ENCODE data around the gene GLYR1. TPM values are rescaled to one million over a fixed set of nuclear protein-coding genes. Genes with fewer than 3 reads are reported as not detected.

Gene GLYR1
- total RNA-seq, 1 experiment from 2014 or later = 135 TPM

- Histone ChIP-seq H4K20me1 (ENCODE audit: insufficient read depth) (no peaks in the 10 kb centered on the region), H3K4me2 (no peak overlapping the region), H2AFZ (no peak overlapping the region), H3K9me2 (ENCODE audit: insufficient read depth) (no peaks in the 10 kb centered on the region), H3K27me3 (ENCODE audit: insufficient read depth, low read depth) (no peaks in the 10 kb centered on the region), H3K9me3 (ENCODE audit: insufficient read depth, low read depth) (no peaks in the 10 kb centered on the region), H3K79me2 (ENCODE audit: low read depth) (peaks cover 25% of the 10 kb centered on the region), H3K4me3 (no peak overlapping the region), H3K36me3 (ENCODE audit: low read depth) (no peaks in the 10 kb centered on the region), H3F3A (ENCODE audit: insufficient read depth, low read depth) (peaks cover 24% of the 10 kb centered on the region; the same call in 1 of the 2 replicates), H3K27ac (no peak overlapping the region), H3K4me1 (replicated peaks; ENCODE audit: insufficient read depth) (peaks cover 41% of the 10 kb centered on the region)
- intact Hi-C loops (cut with micrococcal nuclease; ENCODE audit: unreplicated experiment) = no loop called here
- BruUV-seq (replicated peaks) = no TSS peak
- no peak for TF ChIP-seq EZH2 (IDR thresholded peaks at IDR 0.05; ENCODE audit: low read depth)
- no peak for TF ChIP-seq CTCF (conservative IDR thresholded peaks at IDR 0.05)
- DNase-seq = no peak
- ChIA-PET CTCF (interaction anchor here (0.6 kb wide), 1 partner anchor 144 kb away, joined by 3 read pairs; the partner anchor contains the start of gene PPL), POLR2A (ENCODE audit: unreplicated experiment) (interaction anchor here (0.7 kb wide), 1 partner anchor 304 kb away, joined by 13 read pairs; no protein-coding TSS in a partner anchor)
These were observed 54.1 kb downstream of the GLYR1 start for GRCh38 chr16:4792951-4793513.

- Histone ChIP-seq H3K27me3 (ENCODE audit: insufficient read depth, low read depth) (no peaks in the 10 kb centered on the region), H3K9me3 (ENCODE audit: insufficient read depth, low read depth) (no peaks in the 10 kb centered on the region), H3K36me3 (ENCODE audit: low read depth) (no peaks in the 10 kb centered on the region), H4K20me1 (ENCODE audit: insufficient read depth) (no peaks in the 10 kb centered on the region), H3K4me3 (no peak overlapping the region), H2AFZ (no peak overlapping the region), H3K4me2 (no peak overlapping the region), H3K27ac (no peak overlapping the region), H3K4me1 (replicated peaks; ENCODE audit: insufficient read depth) (peaks cover 38% of the 10 kb centered on the region), H3F3A (ENCODE audit: insufficient read depth, low read depth) (peaks cover 23% of the 10 kb centered on the region; the same call in 1 of the 2 replicates), H3K79me2 (ENCODE audit: low read depth) (peaks cover 6% of the 10 kb centered on the region; the same call in 1 of the 2 replicates), H3K9me2 (ENCODE audit: insufficient read depth) (no peaks in the 10 kb centered on the region)
- POLR2A ChIA-PET (ENCODE audit: unreplicated experiment) = no interaction called here
- TF ChIP-seq CTCF (conservative IDR thresholded peaks at IDR 0.05) (no peak), EZH2 (IDR thresholded peaks at IDR 0.05; ENCODE audit: low read depth) (no peak)
- BruUV-seq (replicated peaks) = no TSS peak
- intact Hi-C loops (cut with micrococcal nuclease; ENCODE audit: unreplicated experiment) = no loop called here
- DNase-seq = no peak
- CTCF ChIA-PET = interaction anchor here (0.6 kb wide), 1 partner anchor 67 kb away, joined by 5 read pairs; no protein-coding TSS in a partner anchor
These were observed 56.2 kb downstream of the GLYR1 start for GRCh38 chr16:4790871-4791270.

GRCh38 chr16:4790261-4790660 lies 56.8 kb downstream of the GLYR1 start:
- peak overlapping the region; percentile 76 for H3K27ac ChIP-seq
- intact Hi-C loops (cut with micrococcal nuclease; ENCODE audit: unreplicated experiment) = no loop called here
- H3K27me3 ChIP-seq (ENCODE audit: insufficient read depth, low read depth) = no peaks in the 10 kb centered on the region
- H2AFZ ChIP-seq = peak overlapping the region; percentile 66
- H3K9me3 ChIP-seq (ENCODE audit: insufficient read depth, low read depth) = no peaks in the 10 kb centered on the region
- H4K20me1 ChIP-seq (ENCODE audit: insufficient read depth) = no peaks in the 10 kb centered on the region
- no TSS peak for BruUV-seq (replicated peaks)
- H3K4me2 ChIP-seq = peak overlapping the region; percentile 67
- H3K9me2 ChIP-seq (ENCODE audit: insufficient read depth) = no peaks in the 10 kb centered on the region
- H3K36me3 ChIP-seq (ENCODE audit: low read depth) = no peaks in the 10 kb centered on the region
- ChIA-PET CTCF (interaction anchor here (0.6 kb wide), 1 partner anchor 66 kb away, joined by 5 read pairs; no protein-coding TSS in a partner anchor), POLR2A (ENCODE audit: unreplicated experiment) (interaction anchor here (0.7 kb wide), 1 partner anchor 44 kb away, joined by 5 read pairs; no protein-coding TSS in a partner anchor)
- H3K4me3 ChIP-seq = no peak overlapping the region
- DNase-seq = peak; percentile 30 to 63
- peaks cover under 1% of the 10 kb centered on the region; the same call in 1 of the 2 replicates for H3K79me2 ChIP-seq (ENCODE audit: low read depth)
- no peak for TF ChIP-seq CTCF (conservative IDR thresholded peaks at IDR 0.05)
- TF ChIP-seq EZH2 (IDR thresholded peaks at IDR 0.05; ENCODE audit: low read depth) = no peak
- peaks cover 20% of the 10 kb centered on the region; the same call in 1 of the 2 replicates for H3F3A ChIP-seq (ENCODE audit: insufficient read depth, low read depth)
- H3K4me1 ChIP-seq (replicated peaks; ENCODE audit: insufficient read depth) = peaks cover 38% of the 10 kb centered on the region
